Small intestine (tissue), 7 donors: ENCODE results near the gene GAS2. TPM values are rescaled to one million over a fixed set of nuclear protein-coding genes. Genes with fewer than 3 reads are reported as not detected.

Source experiments
- DNase-seq, 2 donors: peaks; one replicate each; pipeline versions ENCODE4 v3.0.0 to v3.0.0-alpha.2; 2013
- FAIRE-seq: peaks from 2 replicates; lab custom pipeline; 2012; peaks lifted over from hg19 to GRCh38; lab: Jason Lieb, UNC
- H3K27ac ChIP-seq, 3 donors: one replicate each; pipeline ENCODE4 v1.5.1; 2013; ENCODE audit warnings: low read length in 2 of 3, mild to moderate bottlenecking in 2 of 3, control low read depth in 1 of 3, inconsistent platforms in 1 of 3, low read depth in 1 of 3, moderate library complexity in 1 of 3
- H3K27me3 ChIP-seq, 3 donors: one replicate each; pipeline ENCODE4 v1.6.1; 2013; ENCODE audit warnings: low read length in 3 of 3, inconsistent platforms in 1 of 3; ENCODE audit not compliant: control insufficient read depth in 3 of 3, insufficient read depth in 3 of 3
- H3K36me3 ChIP-seq, 3 donors: one replicate each; pipeline ENCODE4 v1.6.1; 2013; ENCODE audit warnings: low read length in 3 of 3, inconsistent platforms in 1 of 3, low read depth in 1 of 3, mild to moderate bottlenecking in 1 of 3, moderate library complexity in 1 of 3; ENCODE audit not compliant: control insufficient read depth in 3 of 3, insufficient read depth in 2 of 3
- H3K4me1 ChIP-seq, 3 donors: one replicate each; pipeline ENCODE4 v1.6.1; 2013; ENCODE audit warnings: low read length in 2 of 3, inconsistent platforms in 1 of 3, low read depth in 1 of 3, mild to moderate bottlenecking in 1 of 3, moderate library complexity in 1 of 3; ENCODE audit not compliant: control insufficient read depth in 3 of 3, insufficient read depth in 2 of 3
- H3K4me3 ChIP-seq, 3 donors: one replicate each; pipeline ENCODE4 v1.5.1; 2013; ENCODE audit warnings: low read length in 3 of 3, control low read depth in 1 of 3, inconsistent platforms in 1 of 3, low read depth in 1 of 3, mild to moderate bottlenecking in 1 of 3, moderate library complexity in 1 of 3
- H3K9me3 ChIP-seq, 2 donors: one replicate each; pipeline ENCODE4 v1.6.1; 2013; ENCODE audit warnings: low read depth in 1 of 2, low read length in 1 of 2; ENCODE audit not compliant: control insufficient read depth in 2 of 2, insufficient read depth in 1 of 2
- WGBS, 3 donors: extraction: QIAGEN DNeasy Blood & Tissue Kit; methylation state at CpG; one replicate each; pipeline ENCODE4 v1.1.7; 2013; 5-methylcytosine and 5-hydroxymethylcytosine counted together
- polyA plus RNA-seq, 4 donors: library from polyadenylated mRNA; stranded (reverse) in 3 of 4; unstranded in 1 of 4; fragments of 200-250 nt in 3 of 4; fragments of 120-200 nt in 1 of 4; gene quantifications; one replicate each; pipeline versions ENCODE4 v1.2.1 to v1.2.3, GENCODE V29; 2013
- donor health status: healthy with polysubstance abuse.
- donor health status: control.
- donor health status: control.
- donor health status: Bipolar disorder and iron deficiency.
- donor health status: healthy.

The GAS2 gene
- polyA plus RNA-seq, 4 donors: 2.4 to 7.2 (median 2.9) TPM

DNA sequence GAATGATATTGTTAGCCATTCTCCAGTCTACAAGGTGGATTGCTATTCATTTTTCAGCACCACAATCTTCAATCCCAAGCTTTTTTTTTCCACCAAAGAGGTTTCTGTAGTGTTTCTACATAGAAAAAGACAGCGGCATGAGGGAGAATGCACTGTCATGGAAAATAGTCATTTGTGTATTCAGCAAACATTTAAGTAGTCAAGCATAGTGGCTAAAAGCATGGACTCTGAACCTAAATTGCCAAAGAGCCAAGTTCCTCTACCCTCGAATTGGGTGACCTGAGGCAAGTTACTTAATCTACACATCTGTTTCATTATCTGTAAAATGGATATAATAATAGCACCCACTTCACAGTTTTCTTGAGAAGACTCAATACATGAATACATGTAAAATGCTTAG lies 14.2 kb downstream of the GAS2 start:
- DNase-seq (peak in 1 of 2 donors; percentile 33), FAIRE-seq (no peak)
- peaks cover 0 to 15% (median 0%) of the 10 kb centered on the region in 3 donors for H3K4me1 ChIP-seq
- no peak overlapping the region for H3K4me3 ChIP-seq
- no peaks in the 10 kb centered on the region for H3K36me3 ChIP-seq
- H3K27ac ChIP-seq: no peak overlapping the region
- H3K27me3 ChIP-seq: no peaks in the 10 kb centered on the region
- 42 to 64% (median 46%) methylated on average over 2 of the region's 2 CpGs for WGBS, 3 donors
- H3K9me3 ChIP-seq: no peaks in the 10 kb centered on the region

DNA sequence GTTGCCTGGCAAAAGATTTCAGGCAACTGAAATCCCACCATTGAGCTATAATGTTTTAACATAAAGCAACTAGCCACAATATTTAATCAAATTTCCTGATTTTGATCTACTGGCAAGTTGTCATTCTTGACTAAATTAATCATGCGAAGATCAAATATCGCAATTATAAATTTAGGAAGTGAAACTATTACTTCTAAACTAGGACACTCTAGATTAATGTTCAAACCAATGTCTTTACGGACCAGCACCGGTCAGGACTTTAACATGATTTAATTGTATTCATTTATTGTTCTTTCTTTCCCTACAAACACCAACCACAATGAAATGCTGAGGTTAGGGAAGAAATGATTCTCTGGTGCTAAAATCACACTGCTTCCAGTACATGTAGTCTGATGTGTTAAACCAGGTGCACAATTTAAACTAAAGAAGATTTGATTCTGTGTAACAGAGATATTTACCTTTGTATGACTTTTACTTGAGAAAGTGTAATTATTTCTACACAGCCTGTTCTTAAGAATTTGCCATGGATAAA lies 14.9 kb downstream of the GAS2 start:
- H3K9me3 ChIP-seq: no peaks in the 10 kb centered on the region
- 58 to 71% (median 70%) methylated on average over 4 of the region's 4 CpGs for WGBS, 3 donors

DNA sequence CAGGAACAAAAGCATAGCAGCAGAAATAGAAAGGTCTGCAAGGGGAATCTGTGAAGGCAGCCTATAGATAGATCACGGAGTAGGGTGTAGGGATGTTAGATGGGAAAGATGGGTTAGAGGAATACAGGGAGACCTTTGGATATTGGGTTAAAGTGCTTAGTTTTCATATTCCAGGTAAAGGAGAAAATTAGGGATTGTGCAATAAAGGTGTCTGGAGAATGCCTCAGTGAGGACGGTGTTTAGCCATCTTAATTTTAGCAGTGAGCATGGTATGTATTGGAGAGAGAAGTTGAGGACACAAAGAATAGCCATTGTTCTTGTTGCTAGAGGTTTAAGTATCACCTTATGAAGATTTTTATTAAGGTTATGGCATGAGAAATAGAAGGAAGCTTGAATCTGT lies 17.7 kb downstream of the GAS2 start:
- Histone ChIP-seq H3K36me3 (peaks cover 0 to 3% (median 0%) of the 10 kb centered on the region in 3 donors), H3K4me1 (peaks cover 0 to 5% (median 0%) of the 10 kb centered on the region in 3 donors), H3K4me3 (no peak overlapping the region), H3K27me3 (no peaks in the 10 kb centered on the region), H3K27ac (no peak overlapping the region), H3K9me3 (no peaks in the 10 kb centered on the region)
- DNase-seq (no peak), FAIRE-seq (no peak)
- WGBS, 3 donors: 92 to 95% (median 95%) methylated on average over 2 of the region's 2 CpGs

More for the DNA sequence above, 14.9 kb downstream of the GAS2 start:
- FAIRE-seq: no peak
- peaks cover 0 to 10% (median 0%) of the 10 kb centered on the region in 3 donors for H3K4me1 ChIP-seq
- H3K36me3 ChIP-seq: no peaks in the 10 kb centered on the region
- no peak overlapping the region for H3K4me3 ChIP-seq
- H3K27me3 ChIP-seq: no peaks in the 10 kb centered on the region
- DNase-seq: no peak
- H3K27ac ChIP-seq: no peak overlapping the region

DNA sequence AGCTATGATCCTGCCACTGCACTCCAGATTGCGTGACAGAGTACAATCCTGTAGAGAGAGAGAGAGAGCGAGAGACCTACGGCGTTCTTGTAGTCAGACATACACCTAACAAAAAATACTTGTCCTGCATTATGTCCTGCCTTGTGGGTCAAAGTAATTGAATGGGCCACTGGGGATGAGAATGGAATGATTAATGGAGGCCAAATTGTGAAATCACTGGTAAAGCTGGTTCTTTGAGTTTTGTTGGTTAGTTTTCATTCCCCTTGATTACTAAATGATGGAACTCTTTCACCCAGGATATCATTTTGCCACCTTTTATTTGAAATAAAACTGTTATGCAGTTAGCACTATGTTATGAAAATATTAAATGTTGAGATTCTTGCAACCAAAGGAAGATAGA lies 18.7 kb downstream of the GAS2 start:
- no peak for DNase-seq
- Histone ChIP-seq H3K4me3 (no peak overlapping the region), H3K9me3 (no peaks in the 10 kb centered on the region), H3K27ac (no peak overlapping the region), H3K36me3 (peaks cover 0 to 3% (median 0%) of the 10 kb centered on the region in 3 donors), H3K4me1 (peaks cover 0 to 1% (median 0%) of the 10 kb centered on the region in 3 donors), H3K27me3 (no peaks in the 10 kb centered on the region)
- FAIRE-seq: no peak
- 93 to 98% (median 98%) methylated on average over 4 of the region's 4 CpGs for WGBS, 3 donors

DNA sequence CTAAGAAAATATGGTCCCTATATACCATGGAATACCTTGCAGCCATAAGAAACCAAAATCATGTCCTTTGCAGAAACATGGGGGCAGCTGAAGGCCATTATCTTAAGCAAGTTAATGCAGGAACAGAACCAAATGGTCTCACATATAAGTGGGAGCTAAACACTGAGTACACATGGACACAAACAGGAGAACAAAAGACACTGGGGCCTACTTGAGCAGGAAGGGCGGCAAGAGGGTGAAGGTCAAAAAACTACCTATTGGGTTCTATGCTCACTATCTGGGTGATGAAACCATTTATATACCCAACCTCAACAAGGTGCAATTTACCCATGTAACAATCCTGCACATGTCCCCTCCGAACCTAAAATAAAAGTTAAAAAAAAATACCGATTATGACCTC lies 22.5 kb downstream of the GAS2 start:
- no peak for DNase-seq
- peaks cover 0 to 3% (median 0%) of the 10 kb centered on the region in 3 donors for H3K36me3 ChIP-seq
- no peaks in the 10 kb centered on the region for H3K4me1 ChIP-seq
- no peaks in the 10 kb centered on the region for H3K9me3 ChIP-seq
- H3K27me3 ChIP-seq: no peaks in the 10 kb centered on the region
- H3K4me3 ChIP-seq: no peak overlapping the region
- no peak for FAIRE-seq
- no peak overlapping the region for H3K27ac ChIP-seq
- 86 to 88% (median 88%) methylated on average over 3 of the region's 3 CpGs for WGBS, 3 donors

DNA sequence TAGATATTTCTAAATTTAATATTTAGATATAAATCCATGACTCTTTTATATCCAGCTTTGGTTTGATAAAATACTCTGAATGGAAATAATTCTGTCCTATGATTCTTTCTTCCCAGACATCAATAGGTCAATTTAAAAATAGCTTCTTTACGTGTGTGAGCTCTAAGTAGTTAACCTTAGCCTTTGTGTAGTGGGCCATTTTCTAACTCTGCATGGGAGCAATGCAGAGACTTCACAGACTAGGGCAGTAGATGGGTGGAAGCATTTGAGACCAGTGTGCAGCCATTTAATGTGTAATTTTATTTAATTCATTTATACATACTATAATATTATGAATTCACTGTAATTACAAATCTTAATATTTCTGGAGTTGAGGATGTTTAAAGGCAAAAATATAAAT lies 23.8 kb downstream of the GAS2 start:
- DNase-seq (no peak), FAIRE-seq (no peak)
- Histone ChIP-seq H3K4me3 (no peak overlapping the region), H3K27ac (no peak overlapping the region), H3K27me3 (no peaks in the 10 kb centered on the region), H3K4me1 (no peaks in the 10 kb centered on the region), H3K36me3 (peaks cover 0 to 3% (median 0%) of the 10 kb centered on the region in 3 donors), H3K9me3 (no peaks in the 10 kb centered on the region)
- 56 to 82% (median 79%) methylated on average over 1 of the region's 1 CpG for WGBS, 3 donors

DNA sequence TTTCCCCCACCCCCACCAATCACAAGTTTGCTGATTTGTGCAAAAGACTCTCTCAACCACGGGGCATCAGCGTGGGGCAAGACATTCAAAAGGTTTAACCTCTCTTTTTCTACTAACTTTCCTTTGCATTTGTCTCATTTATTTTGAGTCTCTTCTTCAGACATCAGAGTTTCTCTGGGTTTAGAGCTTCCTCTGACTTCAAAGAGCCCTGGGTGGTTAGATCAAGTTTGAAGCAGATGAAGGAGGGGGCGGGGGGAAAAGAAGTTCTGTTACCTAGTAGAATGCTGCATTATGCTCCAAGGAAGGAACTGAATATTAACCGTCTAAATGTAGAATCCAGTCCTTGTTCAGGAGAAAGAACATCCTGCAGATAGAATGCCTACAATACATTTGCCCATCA lies 24.5 kb downstream of the GAS2 start:
- Histone ChIP-seq H3K4me3 (no peak overlapping the region), H3K36me3 (peaks cover 0 to 3% (median 0%) of the 10 kb centered on the region in 3 donors), H3K4me1 (no peaks in the 10 kb centered on the region), H3K27ac (no peak overlapping the region), H3K27me3 (no peaks in the 10 kb centered on the region), H3K9me3 (no peaks in the 10 kb centered on the region)
- DNase-seq: no peak
- no peak for FAIRE-seq
- WGBS, 3 donors: 67 to 91% (median 68%) methylated on average over 4 of the region's 4 CpGs

DNA sequence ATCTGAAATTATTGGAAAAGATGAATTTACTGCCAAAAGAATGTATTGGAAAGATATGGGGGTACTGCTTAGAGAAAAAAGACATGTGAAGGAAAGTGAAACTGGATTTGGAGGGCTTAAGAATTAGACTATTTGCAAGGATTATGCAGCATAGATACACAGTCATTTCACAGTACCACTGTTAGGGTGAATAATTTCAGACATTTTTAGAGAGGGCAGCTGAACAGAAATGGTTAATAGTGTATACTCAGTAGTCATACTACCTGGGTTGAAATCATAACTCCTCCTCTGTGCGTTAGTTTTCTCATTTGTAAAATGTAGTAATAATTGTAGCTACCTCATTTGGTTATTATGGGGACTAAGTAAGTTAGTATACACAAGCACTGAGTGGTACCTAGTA lies 33.0 kb downstream of the GAS2 start:
- H3K36me3 ChIP-seq: no peaks in the 10 kb centered on the region
- peaks cover 0 to 17% (median 0%) of the 10 kb centered on the region in 3 donors for H3K4me1 ChIP-seq
- H3K9me3 ChIP-seq: no peaks in the 10 kb centered on the region
- DNase-seq (no peak), FAIRE-seq (no peak)
- no peak overlapping the region for H3K27ac ChIP-seq
- WGBS, 3 donors: 65 to 87% (median 71%) methylated on average over 1 of the region's 1 CpG
- no peak overlapping the region for H3K4me3 ChIP-seq
- H3K27me3 ChIP-seq: no peaks in the 10 kb centered on the region

DNA sequence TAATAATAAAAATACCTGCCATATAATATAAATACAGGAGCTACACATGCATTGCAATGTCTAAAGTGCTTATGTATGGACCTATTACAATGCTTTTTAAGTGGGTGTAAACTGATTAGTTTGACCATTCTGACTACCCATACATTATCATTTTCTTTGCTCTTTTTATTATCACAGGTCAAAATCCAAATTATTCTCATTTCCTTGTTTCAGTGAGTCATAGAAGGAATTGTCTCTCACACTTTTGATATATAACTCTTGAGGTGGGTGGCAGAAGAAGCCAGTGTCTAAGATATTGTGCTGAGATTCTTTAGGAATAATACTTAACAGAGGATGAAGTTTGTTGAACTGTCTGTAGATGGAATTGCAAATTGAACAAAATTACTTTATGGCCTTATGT lies 35.6 kb downstream of the GAS2 start:
- FAIRE-seq (peak; percentile 55), DNase-seq (peak; percentile 69 to 76)
- peaks cover 0 to 17% (median 0%) of the 10 kb centered on the region in 3 donors for H3K4me1 ChIP-seq
- H3K27me3 ChIP-seq: no peaks in the 10 kb centered on the region
- no peaks in the 10 kb centered on the region for H3K9me3 ChIP-seq
- H3K4me3 ChIP-seq: no peak overlapping the region
- peak overlapping the region in 1 of 3 donors; percentile 82 for H3K27ac ChIP-seq
- no peaks in the 10 kb centered on the region for H3K36me3 ChIP-seq
